PFSK-1 (cell line): ENCODE measurements around the gene MFSD6.

ENCODE experiments used
- POLR2AphosphoS5 ChIP-seq: IDR thresholded peaks from 2 replicates; pipeline ENCODE4 v1.6.1; 2012; ENCODE audit warnings: low read depth, mild to moderate bottlenecking, control low read depth, low read length, moderate library complexity
- REST ChIP-seq, 2 experiments: IDR thresholded peaks; 2 replicates each; pipeline versions ENCODE4 v1.6.1 to v1.8.0; 2011 to 2012; ENCODE audit warnings: low read depth in 2 of 2, low read length in 2 of 2, control low read depth in 1 of 2, inconsistent platforms in 1 of 2, mild to moderate bottlenecking in 1 of 2, moderate library complexity in 1 of 2; ENCODE audit not compliant: insufficient read depth in 1 of 2
- SIN3A ChIP-seq: IDR thresholded peaks from 2 replicates; pipeline ENCODE4 v1.6.1; 2012; ENCODE audit warnings: mild to moderate bottlenecking, low read length, moderate library complexity, borderline replicate concordance; ENCODE audit not compliant: insufficient read depth
- TAF1 ChIP-seq: IDR thresholded peaks from 2 replicates; pipeline ENCODE4 v1.6.1; 2012; ENCODE audit warnings: low read length, control low read depth, borderline replicate concordance; ENCODE audit not compliant: insufficient read depth

DNA sequence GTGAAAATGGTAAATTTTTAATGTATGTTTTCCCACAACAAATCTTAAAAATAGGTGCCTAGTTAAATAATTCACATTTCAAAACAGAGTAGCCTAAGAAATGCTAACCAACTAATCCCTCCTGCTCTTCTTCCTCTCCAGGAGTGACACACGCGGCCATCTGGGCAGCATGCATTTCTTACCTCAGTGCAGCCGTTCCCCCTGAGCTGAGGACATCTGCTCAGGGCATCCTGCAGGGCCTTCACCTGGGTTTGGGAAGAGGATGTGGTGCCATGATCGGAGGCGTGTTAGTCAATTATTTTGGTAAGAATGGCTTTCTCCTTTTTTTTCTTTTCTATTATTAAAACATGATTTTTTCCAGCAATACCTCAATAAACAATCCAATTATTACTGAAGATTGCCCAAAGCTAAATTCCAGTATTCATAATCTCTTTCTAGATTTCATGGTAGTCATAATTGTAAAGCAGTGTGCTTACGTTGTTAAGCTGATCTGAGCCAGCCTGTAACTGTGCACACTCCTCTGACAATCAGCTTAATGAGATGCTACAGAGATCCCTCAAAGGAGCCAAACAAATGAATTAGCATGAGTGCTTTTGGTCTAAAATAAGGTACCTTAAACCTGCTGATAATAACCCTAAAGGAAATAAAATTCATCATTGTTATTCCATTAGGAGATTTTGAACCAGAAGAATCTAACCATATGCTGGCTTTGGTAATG is 80.5 kb downstream of the MFSD6 start:
- TF ChIP-seq SIN3A, result no peak
- TF ChIP-seq POLR2AphosphoS5, result no peak
- TF ChIP-seq REST (IDR thresholded peaks at IDR 0.05; ENCODE audit: insufficient read depth in 1 of 2, low read depth in 2 of 2, low read length in 2 of 2), result no peak
- TF ChIP-seq TAF1, result no peak
